ENCODE data around the gene IKZF1. TPM values are rescaled to one million over a fixed set of nuclear protein-coding genes. Genes with fewer than 3 reads are reported as not detected.
A peak's percentile ranks its signal among the peaks of the same experiment; 100 is the strongest.
"Not testable (repeated sequence)": the region's sequence is repeated elsewhere in the genome, so short reads cannot be mapped to it uniquely, and the experiment has no call there.

IKZF1 gene
- polyA plus RNA-seq, 6 donors from 2014 or later, result 127 to 347 (median 205) TPM

DNA sequence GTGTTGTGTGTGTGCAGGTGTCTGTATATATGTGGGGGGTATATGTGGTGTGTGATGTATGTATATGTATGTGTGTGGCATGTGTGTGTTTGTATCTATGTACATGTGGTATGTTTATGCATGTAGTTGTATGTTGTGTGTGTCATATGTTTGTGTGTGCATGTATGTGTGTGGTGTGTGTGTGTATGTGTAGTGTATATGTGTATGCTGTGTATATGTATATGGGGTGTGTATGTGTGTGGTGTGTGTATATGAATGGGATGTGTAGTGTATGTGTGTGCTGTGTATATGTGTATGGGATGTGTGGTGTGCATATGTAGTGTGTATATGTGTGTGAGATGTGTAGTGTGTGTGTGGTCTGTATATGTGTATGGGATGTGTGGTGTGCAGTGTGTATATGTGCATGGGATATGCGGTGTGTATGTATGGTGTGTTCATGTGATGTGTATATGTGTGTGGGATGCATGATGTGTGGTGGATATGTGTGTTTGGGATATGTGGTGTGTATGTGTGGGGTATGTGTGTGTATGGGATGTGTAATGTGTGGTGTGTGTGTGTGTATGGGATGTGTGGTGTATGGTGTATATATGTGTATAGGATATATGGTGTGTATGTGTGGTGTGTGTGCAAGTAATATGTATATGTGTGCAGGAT lies 30.0 kb downstream of the IKZF1 start:
- Mint-ChIP-seq H3K27me3 (no peaks in the 10 kb centered on the region), H3K9me3 (no peaks in the 10 kb centered on the region), H3K4me1 (peaks cover 0 to 45% (median 45%) of the 10 kb centered on the region in 3 donors), H3K4me3 (no peak overlapping the region), H3K36me3 (peaks cover 12 to 13% of the 10 kb centered on the region in 2 donors), H3K27ac (no peak overlapping the region)
- ATAC-seq (ENCODE audit: low read depth in 2 of 2) (no peak), DNase-seq (no peak)

DNA sequence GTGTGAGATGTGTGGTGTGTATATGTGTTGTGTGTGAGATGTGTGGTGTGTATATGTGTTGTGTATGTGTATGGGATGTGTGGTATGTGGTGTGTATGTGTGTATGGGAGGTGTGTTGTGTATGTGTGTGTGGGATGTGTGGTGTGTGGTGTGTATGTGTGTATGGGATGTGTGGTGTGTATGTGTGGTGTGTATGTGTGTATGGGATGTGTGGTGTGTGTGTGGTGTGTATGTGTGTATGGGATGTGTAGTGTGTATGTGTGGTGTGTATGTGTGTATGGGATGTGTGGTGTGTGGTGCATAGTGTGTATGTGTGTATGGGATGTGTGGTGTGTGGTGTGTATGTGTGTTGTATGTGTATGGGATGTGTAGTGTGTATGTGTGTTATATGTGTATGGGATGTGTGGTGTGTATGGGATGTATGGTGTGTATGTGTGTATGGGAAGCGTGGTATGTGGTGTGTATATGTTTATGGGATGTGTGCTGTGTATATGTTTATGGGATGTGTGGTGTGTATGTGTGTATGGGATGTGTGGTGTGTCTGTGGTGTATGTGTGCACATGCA lies 30.8 kb downstream of the IKZF1 start:
- Mint-ChIP-seq H3K4me1 (peaks cover 0 to 45% (median 42%) of the 10 kb centered on the region in 3 donors), H3K4me3 (no peak overlapping the region), H3K27me3 (no peaks in the 10 kb centered on the region), H3K9me3 (no peaks in the 10 kb centered on the region), H3K36me3 (peaks cover 9% of the 10 kb centered on the region in 2 donors), H3K27ac (no peak overlapping the region)
- DNase-seq (no peak), ATAC-seq (ENCODE audit: low read depth in 2 of 2) (no peak)

DNA sequence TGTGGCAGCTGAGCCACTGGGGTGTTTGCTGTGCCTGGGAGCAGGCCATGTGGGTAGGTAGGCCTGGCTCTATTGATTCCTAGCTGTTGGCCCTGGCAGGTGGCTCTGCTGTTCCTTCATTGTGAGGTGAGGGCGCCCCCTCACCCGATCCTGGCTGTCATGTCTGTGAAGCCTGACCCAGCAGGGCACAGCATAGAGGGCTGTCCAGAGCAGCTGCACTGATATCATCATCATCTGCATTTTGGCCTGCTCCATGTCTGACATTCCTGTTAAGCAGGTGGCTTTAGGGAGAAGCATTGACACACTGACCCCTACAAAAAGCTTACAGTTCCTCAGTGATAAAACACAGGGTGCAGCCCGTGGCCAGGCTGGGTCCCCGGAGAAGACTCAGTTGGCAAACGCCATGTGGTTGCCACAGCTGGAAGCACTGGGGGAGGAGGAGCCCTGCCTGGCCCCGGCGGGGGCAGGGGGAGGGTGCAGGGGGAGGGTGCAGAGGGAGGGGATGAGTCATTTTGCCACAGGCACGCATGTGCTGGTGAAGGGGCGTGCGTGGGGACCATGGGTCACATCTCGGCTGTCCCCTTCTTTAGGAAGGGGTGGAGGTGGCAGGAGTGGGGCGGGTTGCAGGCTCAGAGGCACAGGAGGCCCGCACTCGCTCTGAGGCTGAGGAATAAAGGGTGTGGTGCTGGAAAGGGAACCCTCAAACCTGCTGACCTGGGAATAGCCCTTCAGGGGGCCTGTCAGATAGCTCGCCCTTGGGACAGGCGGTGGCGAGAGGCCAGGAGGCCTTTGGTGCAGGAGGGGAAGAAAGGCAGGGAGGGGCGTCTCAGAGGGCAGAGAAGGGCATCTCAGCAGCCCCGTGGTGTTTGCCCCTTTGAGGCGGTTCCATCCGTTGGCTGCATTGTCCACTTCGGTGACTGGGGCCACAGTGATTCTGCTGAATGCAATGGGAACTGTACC lies 31.6 kb downstream of the IKZF1 start:
- no peaks in the 10 kb centered on the region for H3K27me3 Mint-ChIP-seq
- ATAC-seq (ENCODE audit: low read depth in 2 of 2) (peak; percentile 12 to 18), DNase-seq (peak; percentile 44)
- peak overlapping the region in 4 of 6 donors; percentile 78 to 98 (median 97) for H3K27ac Mint-ChIP-seq
- H3K9me3 Mint-ChIP-seq, result no peaks in the 10 kb centered on the region
- H3K36me3 Mint-ChIP-seq, result peaks cover under 1 to 1% of the 10 kb centered on the region in 2 donors
- peaks cover 3 to 41% (median 40%) of the 10 kb centered on the region in 3 donors for H3K4me1 Mint-ChIP-seq
- peak overlapping the region in 4 of 8 donors; percentile 51 to 83 (median 64) for H3K4me3 Mint-ChIP-seq

DNA sequence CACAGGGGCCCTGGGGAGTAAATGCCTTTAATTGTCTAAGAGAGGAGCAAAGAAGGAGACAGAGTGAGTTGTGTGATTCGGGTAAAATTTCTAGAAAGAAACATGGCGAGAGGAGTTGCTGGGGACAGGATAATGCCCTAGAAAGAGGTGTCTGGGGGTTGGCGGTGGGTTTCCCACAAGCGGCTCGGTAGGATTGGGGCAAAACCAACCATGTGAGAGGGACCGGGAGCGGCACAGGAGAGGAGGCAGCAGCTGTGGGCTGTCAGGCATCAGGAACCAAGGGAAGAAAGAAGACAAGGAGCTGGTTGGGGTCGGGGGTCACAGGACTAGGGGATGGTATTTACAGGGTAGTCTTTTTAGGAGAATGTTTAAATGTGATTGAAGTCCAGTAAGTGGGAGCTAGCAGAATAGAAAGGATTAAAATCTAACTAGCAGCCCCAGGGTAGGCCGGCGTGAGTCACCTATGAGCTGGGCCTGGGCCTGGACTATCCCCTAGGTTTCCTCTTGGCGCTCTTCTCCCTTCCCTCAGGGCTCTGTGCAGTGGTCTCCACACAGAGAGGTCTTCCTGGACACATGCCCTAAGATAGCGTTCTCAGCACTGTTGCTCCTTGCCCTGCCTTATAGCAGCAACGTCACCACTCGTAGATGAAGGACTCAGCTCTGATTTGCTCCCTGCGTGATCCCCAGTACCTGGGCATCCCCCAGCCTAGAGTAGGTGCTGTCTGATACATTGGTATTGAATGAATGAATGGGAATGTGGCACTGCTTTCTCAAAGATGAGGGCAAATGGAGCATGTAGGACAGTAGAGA lies 32.6 kb downstream of the IKZF1 start:
- Mint-ChIP-seq H3K27me3 (no peaks in the 10 kb centered on the region), H3K4me3 (peak overlapping the region in 6 of 8 donors; percentile 51 to 90 (median 83)), H3K36me3 (no peaks in the 10 kb centered on the region), H3K27ac (peak overlapping the region in 4 of 6 donors; percentile 92 to 98 (median 97)), H3K4me1 (peaks cover 13 to 44% (median 40%) of the 10 kb centered on the region in 3 donors), H3K9me3 (no peaks in the 10 kb centered on the region)
- ATAC-seq (ENCODE audit: low read depth in 2 of 2) (no peak), DNase-seq (no peak)

DNA sequence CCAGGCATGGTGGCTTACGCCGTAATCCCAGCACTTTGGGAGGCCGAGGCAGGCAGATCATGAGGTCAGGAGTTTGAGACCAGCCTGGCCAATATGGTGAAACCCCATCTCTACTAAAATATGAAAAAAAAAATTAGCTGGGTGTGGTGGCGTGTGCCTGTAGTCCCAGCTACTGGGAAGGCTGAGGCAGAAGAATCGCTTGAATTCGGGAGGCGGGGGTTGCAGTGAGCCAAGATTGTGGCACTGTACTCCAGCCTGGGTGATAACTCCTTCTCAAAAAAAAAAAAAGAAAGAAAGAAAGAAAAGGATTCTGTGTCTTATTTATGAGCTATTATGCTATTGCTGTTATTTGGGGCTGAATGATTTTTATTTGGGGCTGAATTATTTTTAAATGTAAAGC lies 35.0 kb downstream of the IKZF1 start:
- not testable (repeated sequence) for ATAC-seq (ENCODE audit: low read depth in 2 of 2); H3K9me3 Mint-ChIP-seq; H3K27me3 Mint-ChIP-seq; DNase-seq
- H3K4me1 Mint-ChIP-seq, result peaks cover 36 to 57% (median 56%) of the 10 kb centered on the region in 3 donors
- H3K4me3 Mint-ChIP-seq, result peak overlapping the region in 6 of 8 donors; percentile 36 to 90 (median 74)
- H3K36me3 Mint-ChIP-seq, result peaks cover 4 to 14% of the 10 kb centered on the region in 2 donors
- H3K27ac Mint-ChIP-seq, result peak overlapping the region in 4 of 6 donors; percentile 86 to 97 (median 94)

DNA sequence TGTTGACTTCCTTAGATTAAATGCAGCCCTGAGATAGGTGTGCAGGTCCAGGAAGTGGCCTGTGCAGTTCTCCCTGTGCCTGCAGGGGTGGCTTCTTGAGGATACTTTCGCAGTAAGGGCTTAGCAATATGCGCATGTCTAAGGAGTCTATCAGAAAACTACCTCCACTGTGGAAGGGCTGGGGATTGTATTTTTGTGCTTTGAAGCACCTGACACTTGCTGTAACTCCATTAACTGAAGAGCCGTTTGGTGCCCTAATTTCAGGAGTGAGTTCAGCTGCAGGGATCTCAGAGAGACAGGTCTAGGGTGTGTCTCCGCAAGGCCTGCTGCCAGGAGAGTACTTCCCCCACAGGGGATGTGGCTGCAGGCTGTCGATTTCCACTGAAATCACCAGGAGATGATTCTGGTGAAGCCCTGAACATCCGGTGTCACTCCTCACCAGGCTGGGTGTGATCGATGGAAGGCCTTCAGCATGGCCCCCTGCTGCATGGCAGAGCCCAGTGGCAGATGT lies 35.5 kb downstream of the IKZF1 start:
- H3K27me3 Mint-ChIP-seq, result no peaks in the 10 kb centered on the region
- ATAC-seq (ENCODE audit: low read depth in 2 of 2), result peak; percentile 22 to 24
- peaks cover 36 to 59% (median 58%) of the 10 kb centered on the region in 3 donors for H3K4me1 Mint-ChIP-seq
- peaks cover 6 to 17% of the 10 kb centered on the region in 2 donors for H3K36me3 Mint-ChIP-seq
- H3K4me3 Mint-ChIP-seq, result peak overlapping the region in 6 of 8 donors; percentile 39 to 90 (median 78)
- H3K27ac Mint-ChIP-seq, result peak overlapping the region in 4 of 6 donors; percentile 49 to 97 (median 92)
- no peaks in the 10 kb centered on the region for H3K9me3 Mint-ChIP-seq
- DNase-seq, result no peak

DNA sequence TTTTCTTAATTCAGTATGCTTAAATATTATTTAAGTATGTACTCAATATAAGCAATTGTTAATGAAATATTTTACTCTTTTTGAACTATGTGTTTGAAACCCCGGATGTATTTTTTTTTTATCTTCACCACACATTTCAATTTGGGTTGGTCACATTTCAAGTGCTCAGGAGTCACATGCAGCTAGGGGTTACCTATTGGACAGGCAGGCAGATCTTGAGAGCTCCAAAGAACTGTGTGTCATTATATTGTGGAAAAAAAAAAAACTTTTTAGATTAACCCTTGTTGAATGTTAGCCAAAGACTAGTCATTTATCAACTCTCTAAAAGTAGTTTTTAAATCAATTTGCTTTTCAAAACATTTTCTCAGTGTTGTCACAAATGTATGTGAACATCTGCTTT lies 37.2 kb downstream of the IKZF1 start:
- ATAC-seq (ENCODE audit: low read depth in 2 of 2) (no peak), DNase-seq (no peak)
- Mint-ChIP-seq H3K27ac (peak overlapping the region in 5 of 6 donors; percentile 25 to 95 (median 78)), H3K36me3 (peaks cover 11 to 21% of the 10 kb centered on the region in 2 donors), H3K9me3 (no peaks in the 10 kb centered on the region), H3K27me3 (no peaks in the 10 kb centered on the region), H3K4me3 (peak overlapping the region in 4 of 8 donors; percentile 55 to 79 (median 65)), H3K4me1 (peaks cover 52 to 71% (median 57%) of the 10 kb centered on the region in 3 donors)

DNA sequence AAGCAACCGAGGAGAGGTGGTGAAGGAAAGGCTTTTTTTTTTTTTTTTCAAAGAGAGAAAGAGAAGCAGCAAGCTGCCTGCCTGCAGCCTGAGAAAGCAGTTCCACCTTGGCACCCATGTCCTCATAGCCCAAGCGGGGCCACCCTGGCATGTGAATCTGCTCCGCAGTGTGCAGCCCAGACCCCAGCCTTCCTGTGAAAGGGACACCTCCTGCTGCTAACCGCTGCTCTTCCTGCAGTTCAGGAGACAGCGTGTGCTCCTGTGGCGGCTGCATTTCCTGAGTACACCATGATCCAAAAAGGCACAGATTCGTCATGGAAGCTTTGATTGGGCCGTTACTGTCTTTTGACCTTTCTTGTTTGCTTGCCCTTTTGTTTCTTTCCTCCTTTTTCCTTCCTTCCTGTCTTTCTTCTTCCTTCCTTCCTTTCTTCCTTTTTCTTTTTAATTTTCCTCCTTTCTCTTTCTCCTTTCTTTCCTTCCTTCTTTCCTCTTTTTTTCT lies 38.1 kb downstream of the IKZF1 start:
- Mint-ChIP-seq H3K27ac (peak overlapping the region in 5 of 6 donors; percentile 60 to 95 (median 84)), H3K27me3 (no peaks in the 10 kb centered on the region), H3K36me3 (peaks cover 18 to 26% of the 10 kb centered on the region in 2 donors), H3K9me3 (no peaks in the 10 kb centered on the region), H3K4me3 (peak overlapping the region in 7 of 8 donors; percentile 28 to 81 (median 68)), H3K4me1 (peaks cover 54 to 76% (median 60%) of the 10 kb centered on the region in 3 donors)
- ATAC-seq (ENCODE audit: low read depth in 2 of 2) (no peak), DNase-seq (no peak)

DNA sequence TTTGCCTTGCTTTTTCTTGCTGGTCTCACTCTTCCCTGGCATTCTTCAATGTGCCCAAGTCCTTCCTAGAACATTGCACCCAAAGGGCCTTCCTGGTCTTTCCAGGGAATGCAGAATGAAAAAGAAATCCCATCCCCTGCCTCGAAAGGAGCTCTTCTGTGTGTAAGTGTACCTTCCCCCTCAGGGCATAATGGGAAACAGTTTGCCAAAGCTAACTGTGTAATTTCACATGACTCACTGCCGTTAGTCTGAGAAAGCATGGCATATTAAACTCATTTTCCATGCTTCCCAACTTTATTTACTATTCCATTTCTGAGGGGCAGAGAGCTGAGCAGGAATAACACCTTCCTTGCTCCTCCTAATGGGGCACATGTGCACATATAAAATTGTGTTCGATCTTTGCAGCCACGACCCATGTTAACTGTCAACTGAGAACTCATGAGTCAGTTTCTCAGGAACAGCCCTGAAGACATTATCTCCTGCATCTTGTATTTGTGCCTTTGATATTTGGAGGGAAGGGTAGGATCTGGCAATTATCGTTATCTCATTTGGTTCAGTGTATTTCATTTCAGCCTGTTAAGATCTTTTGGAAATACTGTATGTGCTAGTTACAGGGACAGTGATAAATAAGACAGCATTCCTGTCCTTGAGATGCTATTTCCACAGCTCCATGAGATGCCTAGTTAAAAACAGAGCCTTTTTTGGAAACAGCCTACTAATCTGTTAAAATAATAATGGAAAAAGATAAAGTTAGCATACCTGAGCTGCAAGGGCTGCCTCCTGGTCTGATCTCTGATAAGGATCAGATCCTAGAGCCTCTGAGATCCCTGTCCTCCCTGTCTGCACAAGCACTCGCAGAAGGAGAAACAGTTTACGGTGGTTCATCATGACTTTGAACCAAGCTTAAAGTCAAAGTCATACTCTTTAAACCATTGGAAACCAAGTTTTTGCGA lies 42.3 kb downstream of the IKZF1 start:
- no peaks in the 10 kb centered on the region for H3K9me3 Mint-ChIP-seq
- DNase-seq (no peak), ATAC-seq (ENCODE audit: low read depth in 2 of 2) (no peak)
- peaks cover 70 to 92% (median 85%) of the 10 kb centered on the region in 3 donors for H3K4me1 Mint-ChIP-seq
- no peak overlapping the region for H3K4me3 Mint-ChIP-seq
- H3K27me3 Mint-ChIP-seq, result no peaks in the 10 kb centered on the region
- H3K27ac Mint-ChIP-seq, result peak overlapping the region in 5 of 6 donors; percentile 47 to 90 (median 76)
- H3K36me3 Mint-ChIP-seq, result peaks cover 40 to 44% of the 10 kb centered on the region in 2 donors

DNA sequence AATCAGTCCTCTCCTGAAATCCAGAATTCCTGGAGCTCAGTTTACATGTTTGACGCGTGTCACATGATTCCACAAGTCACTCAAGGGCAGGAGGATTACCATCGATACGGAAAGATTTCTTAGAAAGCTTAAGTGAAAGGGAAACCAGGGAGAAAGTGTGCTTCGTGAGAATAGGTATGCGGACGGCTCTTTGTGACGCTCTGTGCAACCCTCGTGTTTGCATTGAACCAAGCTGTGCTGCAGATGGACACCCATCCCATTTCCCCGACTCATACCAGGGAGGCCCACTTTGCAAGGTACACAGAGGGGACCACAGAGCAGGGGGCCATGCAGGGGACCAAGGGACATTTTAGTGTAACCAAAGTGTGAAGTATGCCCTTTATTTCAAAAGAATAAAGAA lies 43.2 kb downstream of the IKZF1 start:
- Mint-ChIP-seq H3K27ac (peak overlapping the region in 5 of 6 donors; percentile 52 to 90 (median 78)), H3K9me3 (no peaks in the 10 kb centered on the region), H3K4me1 (peaks cover 70 to 90% (median 83%) of the 10 kb centered on the region in 3 donors), H3K4me3 (peak overlapping the region in 3 of 8 donors; percentile 17 to 47 (median 37)), H3K27me3 (no peaks in the 10 kb centered on the region), H3K36me3 (peaks cover 44 to 45% of the 10 kb centered on the region in 2 donors)
- ATAC-seq (ENCODE audit: low read depth in 2 of 2), result no peak
- DNase-seq, result no peak

DNA sequence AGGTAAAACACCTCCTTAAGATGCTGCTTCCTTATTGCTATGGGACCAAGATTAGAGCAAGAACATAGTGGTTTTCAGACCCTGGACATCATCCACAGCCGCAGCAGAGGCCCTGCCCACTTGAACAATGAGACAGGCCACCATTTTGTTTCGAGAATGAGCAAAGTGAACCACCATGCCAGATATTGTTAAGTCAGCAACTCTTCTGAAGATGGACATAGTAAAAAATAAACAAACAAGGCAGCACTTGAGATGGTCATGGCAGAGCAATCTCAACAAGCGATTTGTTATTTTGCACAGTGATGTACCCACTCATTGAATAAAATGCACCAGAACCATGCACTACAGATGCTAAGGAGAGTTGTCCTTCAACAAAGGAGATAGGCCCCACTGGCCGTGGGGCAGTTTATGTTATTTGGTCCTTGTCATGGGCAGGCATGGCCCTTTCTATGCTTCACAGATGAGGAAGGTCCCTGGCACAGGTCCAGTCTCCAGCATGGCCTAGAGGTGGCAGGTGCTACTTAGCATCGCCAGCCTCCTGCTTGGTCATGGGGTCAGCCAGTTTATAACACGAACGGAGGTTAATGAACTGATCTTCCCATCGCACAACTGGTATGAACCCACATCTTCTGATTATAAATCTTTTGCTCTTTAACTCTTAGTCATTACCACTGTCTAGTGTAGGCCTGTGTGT lies 44.1 kb downstream of the IKZF1 start:
- H3K4me1 Mint-ChIP-seq, result peaks cover 69 to 90% (median 83%) of the 10 kb centered on the region in 3 donors
- H3K27ac Mint-ChIP-seq, result peak overlapping the region; percentile 78 to 91 (median 87)
- H3K36me3 Mint-ChIP-seq, result peaks cover 36 to 45% of the 10 kb centered on the region in 2 donors
- no peaks in the 10 kb centered on the region for H3K9me3 Mint-ChIP-seq
- H3K4me3 Mint-ChIP-seq, result peak overlapping the region in 4 of 8 donors; percentile 1 to 34 (median 24)
- no peak for DNase-seq
- no peak for ATAC-seq (ENCODE audit: low read depth in 2 of 2)
- H3K27me3 Mint-ChIP-seq, result no peaks in the 10 kb centered on the region

All from naive B cell (primary cell).